ENCODE measurements around the gene NDUFB1. TPM values are rescaled to one million over a fixed set of nuclear protein-coding genes. Genes with fewer than 3 reads are reported as not detected.
A peak's percentile ranks its signal among the peaks of the same experiment; 100 is the strongest.

Gene NDUFB1
- total and polyA plus RNA-seq, 7 donors: 374 to 1,626 (median 652) TPM

DNA sequence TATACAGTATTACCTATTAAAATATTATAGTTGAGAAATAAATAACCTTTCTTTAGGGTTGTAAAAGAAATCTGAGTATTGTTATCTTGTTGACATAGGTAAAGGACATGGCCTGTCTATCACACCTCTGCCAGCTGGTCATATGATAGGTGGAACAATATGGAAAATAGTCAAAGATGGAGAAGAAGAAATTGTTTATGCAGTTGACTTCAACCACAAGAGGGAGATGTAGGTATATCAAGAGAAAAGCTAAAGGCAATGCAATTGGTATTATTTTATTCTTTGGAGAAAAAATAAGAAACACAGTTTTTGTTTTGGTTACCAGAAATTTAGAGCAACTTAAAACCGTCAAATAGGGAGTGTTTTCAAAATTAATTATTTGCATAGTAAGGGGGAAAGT lies 13.8 kb upstream of the NDUFB1 start:
- H3K27ac ChIP-seq: no peak overlapping the region
- 58 to 68% methylated on average over 1 of the region's 1 CpG for WGBS, 2 donors
- peaks cover 6 to 97% (median 38%) of the 10 kb centered on the region in 4 donors for H3K36me3 ChIP-seq
- intact Hi-C loops (cut with DNase I): loop anchor here (2.0 kb wide), 1 partner anchor 322 kb away; no protein-coding TSS in a partner anchor
- no peaks in the 10 kb centered on the region for H3K9me3 ChIP-seq
- no peak overlapping the region for H3K4me3 ChIP-seq
- no peaks in the 10 kb centered on the region for H3K27me3 ChIP-seq
- TF ChIP-seq POLR2A (IDR thresholded peaks at IDR 0.05): no peak
- TF ChIP-seq CTCF (IDR thresholded peaks at IDR 0.05): peak in 3 of 4 experiments; percentile 28 to 50 (median 37)
- DNase-seq: no peak
- H3K4me1 ChIP-seq: no peaks in the 10 kb centered on the region

- Histone ChIP-seq H3K9me3 (no peaks in the 10 kb centered on the region), H3K27me3 (no peaks in the 10 kb centered on the region), H3K4me1 (no peaks in the 10 kb centered on the region), H3K36me3 (peaks cover 6 to 96% (median 40%) of the 10 kb centered on the region in 4 donors), H3K4me3 (no peak overlapping the region), H3K27ac (no peak overlapping the region)
- 66 to 70% methylated on average over 1 of the region's 1 CpG for WGBS, 2 donors
- no peak for DNase-seq
- intact Hi-C loops (cut with DNase I): loop anchor here (2.0 kb wide), 1 partner anchor 322 kb away; no protein-coding TSS in a partner anchor
- no peak for TF ChIP-seq EP300 (IDR thresholded peaks at IDR 0.05)
- no peak for TF ChIP-seq CTCF (IDR thresholded peaks at IDR 0.05)
- TF ChIP-seq POLR2AphosphoS5 (IDR thresholded peaks at IDR 0.05): no peak
- TF ChIP-seq POLR2A (IDR thresholded peaks at IDR 0.05): no peak
Observed at GRCh38 chr14:92134456-92134855, 12.9 kb upstream of the NDUFB1 start.

DNA sequence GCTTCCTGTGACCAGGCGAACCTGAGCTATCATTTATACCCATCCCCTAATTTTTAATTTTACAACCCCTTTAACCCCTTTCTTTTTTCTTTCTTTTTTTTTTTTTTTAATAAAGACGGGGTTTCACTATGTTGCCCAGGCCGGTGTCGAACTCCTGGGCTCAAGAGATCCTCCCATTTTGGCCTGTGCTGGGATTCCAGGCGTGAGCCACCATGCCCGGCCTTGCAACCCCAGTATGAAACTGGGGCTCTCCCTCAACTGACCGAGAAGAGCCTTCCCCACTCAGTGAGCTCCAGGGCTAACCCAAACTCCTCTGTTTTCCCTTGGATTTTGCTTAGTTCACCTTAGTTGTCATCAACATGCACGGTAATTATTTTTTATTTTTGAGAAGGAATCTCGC lies 1.3 kb upstream of the NDUFB1 start:
- TF ChIP-seq POLR2A (IDR thresholded peaks at IDR 0.05) (no peak), CTCF (IDR thresholded peaks at IDR 0.05) (no peak), EP300 (IDR thresholded peaks at IDR 0.05) (no peak), POLR2AphosphoS5 (IDR thresholded peaks at IDR 0.05) (no peak)
- Histone ChIP-seq H3K36me3 (peaks cover 0 to 37% (median 0%) of the 10 kb centered on the region in 4 donors), H3K27ac (peak overlapping the region; percentile 91 to 95 (median 93)), H3K9me3 (no peaks in the 10 kb centered on the region), H3K4me3 (peak overlapping the region; percentile 73 to 94 (median 86)), H3K27me3 (no peaks in the 10 kb centered on the region), H3K4me1 (peaks cover 0 to 59% (median 34%) of the 10 kb centered on the region in 4 donors)
- WGBS, 2 donors: 39 to 50% methylated on average over 9 of the region's 9 CpGs
- no peak for DNase-seq
- intact Hi-C loops (cut with DNase I): loop anchor here (5.0 kb wide), 3 partner anchors 80 to 670 kb away; partner anchors contain the start of genes GOLGA5 and TRIP11

DNA sequence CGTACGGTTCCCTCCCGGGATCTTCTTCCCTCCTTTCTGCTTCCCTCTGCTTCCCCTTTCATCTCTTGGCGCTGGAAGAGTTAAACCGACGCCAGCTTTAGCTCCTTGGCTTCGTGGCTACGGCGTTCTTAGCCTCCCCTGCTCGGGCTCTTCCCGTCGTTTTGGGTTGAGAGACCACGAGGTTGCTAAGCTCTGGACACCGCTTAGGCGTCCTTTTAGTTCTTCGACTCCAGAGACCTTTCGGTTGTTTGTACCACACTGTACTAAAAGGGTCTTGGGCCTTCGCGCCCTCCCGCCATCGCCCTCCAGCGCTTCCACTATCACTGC lies 808 bp upstream of the NDUFB1 start:
- no peak for TF ChIP-seq POLR2A (IDR thresholded peaks at IDR 0.05)
- no peak for TF ChIP-seq EP300 (IDR thresholded peaks at IDR 0.05)
- no peak for TF ChIP-seq CTCF (IDR thresholded peaks at IDR 0.05)
- no peak for TF ChIP-seq POLR2AphosphoS5 (IDR thresholded peaks at IDR 0.05)
- peak overlapping the region; percentile 91 to 95 (median 93) for H3K27ac ChIP-seq
- intact Hi-C loops (cut with DNase I): loop anchor here (5.0 kb wide), 3 partner anchors 80 to 670 kb away; partner anchors contain the start of genes GOLGA5 and TRIP11
- WGBS, 2 donors: 0 to 1% methylated on average over 22 of the region's 22 CpGs
- H3K4me1 ChIP-seq: peaks cover 0 to 59% (median 34%) of the 10 kb centered on the region in 4 donors
- peak overlapping the region; percentile 73 to 94 (median 86) for H3K4me3 ChIP-seq
- no peaks in the 10 kb centered on the region for H3K9me3 ChIP-seq
- H3K36me3 ChIP-seq: peaks cover 0 to 37% (median 0%) of the 10 kb centered on the region in 4 donors
- DNase-seq: no peak
- no peaks in the 10 kb centered on the region for H3K27me3 ChIP-seq
